Neural progenitor cell (in vitro differentiated cells): ENCODE results near the gene RHOJ. TPM values are rescaled to one million over a fixed set of nuclear protein-coding genes. Genes with fewer than 3 reads are reported as not detected.

Experiments used
- DNase-seq: peaks from one replicate; pipeline ENCODE4 v3.0.0-alpha.2; 2016; ENCODE audit warnings: low spot score
- H2AFZ ChIP-seq: fragments of 200-600 bp; sonication (generic); replicated peaks from 2 replicates; pipeline ENCODE4 v1.6.1; 2016; ENCODE audit warnings: antibody characterized with exemption
- H3F3A ChIP-seq: fragments of 200-600 bp; sonication (generic); 2 replicates; pipeline ENCODE4 v1.6.1; 2016; ENCODE audit warnings: antibody characterized with exemption, low read depth
- H3K27ac ChIP-seq: fragments of 200-600 bp; sonication (generic); 2 replicates; pipeline ENCODE4 v1.5.1; 2016; ENCODE audit warnings: mild to moderate bottlenecking
- H3K27me3 ChIP-seq: fragments of 200-600 bp; sonication (generic); 2 replicates; pipeline ENCODE4 v1.6.1; 2016; ENCODE audit warnings: mild to moderate bottlenecking, moderate library complexity
- H3K36me3 ChIP-seq: fragments of 200-600 bp; sonication (generic); 2 replicates; pipeline ENCODE4 v1.5.1; 2016
- H3K4me1 ChIP-seq: fragments of 200-600 bp; sonication (generic); 2 replicates; pipeline ENCODE4 v1.6.1; 2016; ENCODE audit warnings: mixed run types
- H3K4me2 ChIP-seq: fragments of 200-600 bp; sonication (generic); 2 replicates; pipeline ENCODE4 v1.6.1; 2016
- H3K4me3 ChIP-seq: fragments of 200-600 bp; sonication (generic); 2 replicates; pipeline ENCODE4 v1.5.1; 2016
- H3K79me2 ChIP-seq: fragments of 200-600 bp; sonication (generic); 2 replicates; pipeline ENCODE4 v1.6.1; 2016; ENCODE audit warnings: low read depth
- H3K9ac ChIP-seq: fragments of 200-600 bp; sonication (generic); 2 replicates; pipeline ENCODE4 v1.6.1; 2016
- H3K9me3 ChIP-seq: fragments of 200-600 bp; sonication (generic); 2 replicates; pipeline ENCODE4 v1.5.1; 2016; ENCODE audit warnings: low read depth
- H4K20me1 ChIP-seq: fragments of 200-600 bp; sonication (generic); 2 replicates; pipeline ENCODE4 v1.6.1; 2016; ENCODE audit warnings: low read depth
- H3K27ac Mint-ChIP-seq: 3 replicates; pipeline ENCODE4 v1.8.0; 2021; ENCODE audit warnings: mixed read lengths
- H3K27me3 Mint-ChIP-seq: 2 replicates; pipeline ENCODE4 v1.8.0; 2022; ENCODE audit warnings: low read depth, mild to moderate bottlenecking, inconsistent platforms, moderate library complexity, mixed read lengths; ENCODE audit not compliant: insufficient read depth
- H3K36me3 Mint-ChIP-seq: 3 replicates; pipeline ENCODE4 v1.8.0; 2021; ENCODE audit warnings: mixed read lengths
- H3K4me1 Mint-ChIP-seq: 3 replicates; pipeline ENCODE4 v1.8.0; 2021; ENCODE audit warnings: mixed read lengths
- H3K4me3 Mint-ChIP-seq: 3 replicates; pipeline ENCODE4 v1.8.0; 2021; ENCODE audit warnings: mild to moderate bottlenecking, moderate library complexity, mixed read lengths
- H3K9me3 Mint-ChIP-seq: 3 replicates; pipeline ENCODE4 v1.8.0; 2020; ENCODE audit warnings: mixed read lengths
- EZH2 ChIP-seq: fragments of 200-600 bp; sonication (generic); IDR thresholded peaks from 2 replicates; pipeline ENCODE4 v1.6.1; 2017; ENCODE audit warnings: antibody characterized with exemption, mild to moderate bottlenecking, moderate library complexity
- EZH2phosphoT487 ChIP-seq: fragments of 200-600 bp; sonication (generic); IDR thresholded peaks from 2 replicates; pipeline ENCODE4 v1.6.1; 2017; ENCODE audit warnings: antibody characterized with exemption
- total RNA-seq: library from RNA; depleted of rRNA; stranded (reverse); fragments of >200 nt; gene quantifications from 2 replicates; pipeline ENCODE4 v1.2.3, GENCODE V29; 2015; ENCODE audit warnings: low replicate concordance
- TF ChIP-seq, protein P1 (sequence below): fragments of 200-600 bp; sonication (generic); IDR thresholded peaks from 2 replicates; pipeline ENCODE4 v1.5.1; 2017; ENCODE audit warnings: antibody characterized with exemption, mild to moderate bottlenecking

Gene RHOJ
- total RNA-seq, 1 donor from 2014 or later, result not detected

GRCh38 chr14:63249092-63249491, 44.8 kb downstream of the RHOJ start:
- Histone ChIP-seq H3F3A (no peaks in the 10 kb centered on the region), H3K4me3 (no peak overlapping the region), H3K27me3 (no peaks in the 10 kb centered on the region), H4K20me1 (no peaks in the 10 kb centered on the region), H3K79me2 (no peaks in the 10 kb centered on the region), H3K27ac (no peak overlapping the region), H3K9ac (no peak overlapping the region), H3K4me2 (no peak overlapping the region), H3K36me3 (no peaks in the 10 kb centered on the region), H3K9me3 (no peaks in the 10 kb centered on the region), H2AFZ (no peak overlapping the region), H3K4me1 (no peaks in the 10 kb centered on the region)
- Mint-ChIP-seq H3K9me3 (peaks cover 2% of the 10 kb centered on the region), H3K4me3 (no peak overlapping the region), H3K27me3 (no peaks in the 10 kb centered on the region), H3K4me1 (peaks cover 9% of the 10 kb centered on the region), H3K36me3 (peaks cover 5% of the 10 kb centered on the region), H3K27ac (no peak overlapping the region)
- DNase-seq, result no peak
- TF ChIP-seq EZH2 (no peak), EZH2phosphoT487 (no peak)
- TF ChIP-seq, protein P1, sequence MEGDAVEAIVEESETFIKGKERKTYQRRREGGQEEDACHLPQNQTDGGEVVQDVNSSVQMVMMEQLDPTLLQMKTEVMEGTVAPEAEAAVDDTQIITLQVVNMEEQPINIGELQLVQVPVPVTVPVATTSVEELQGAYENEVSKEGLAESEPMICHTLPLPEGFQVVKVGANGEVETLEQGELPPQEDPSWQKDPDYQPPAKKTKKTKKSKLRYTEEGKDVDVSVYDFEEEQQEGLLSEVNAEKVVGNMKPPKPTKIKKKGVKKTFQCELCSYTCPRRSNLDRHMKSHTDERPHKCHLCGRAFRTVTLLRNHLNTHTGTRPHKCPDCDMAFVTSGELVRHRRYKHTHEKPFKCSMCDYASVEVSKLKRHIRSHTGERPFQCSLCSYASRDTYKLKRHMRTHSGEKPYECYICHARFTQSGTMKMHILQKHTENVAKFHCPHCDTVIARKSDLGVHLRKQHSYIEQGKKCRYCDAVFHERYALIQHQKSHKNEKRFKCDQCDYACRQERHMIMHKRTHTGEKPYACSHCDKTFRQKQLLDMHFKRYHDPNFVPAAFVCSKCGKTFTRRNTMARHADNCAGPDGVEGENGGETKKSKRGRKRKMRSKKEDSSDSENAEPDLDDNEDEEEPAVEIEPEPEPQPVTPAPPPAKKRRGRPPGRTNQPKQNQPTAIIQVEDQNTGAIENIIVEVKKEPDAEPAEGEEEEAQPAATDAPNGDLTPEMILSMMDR, result no peak

DNA sequence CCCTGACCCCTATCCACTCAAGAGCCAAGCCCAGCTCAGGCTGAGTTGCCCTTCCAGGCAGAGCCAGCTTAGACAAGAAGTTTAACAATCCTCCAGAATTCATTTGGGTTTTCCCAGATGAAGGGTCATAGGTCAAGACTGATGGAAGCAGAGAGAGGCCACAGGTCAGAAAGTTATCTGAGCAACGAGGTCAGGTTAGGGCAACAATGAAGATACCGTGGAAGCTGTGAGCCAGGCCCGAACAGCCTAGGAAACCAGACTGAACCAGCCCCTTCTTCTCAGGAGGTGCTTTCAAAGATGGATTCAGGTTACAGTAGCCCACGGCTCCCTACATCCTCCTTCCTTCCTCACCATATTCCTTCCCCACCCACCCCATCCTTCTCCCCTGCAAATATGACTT, 53.1 kb downstream of the RHOJ start:
- TF ChIP-seq EZH2, result no peak
- no peak for TF ChIP-seq EZH2phosphoT487
- TF ChIP-seq, protein P1, result no peak
- Histone ChIP-seq H3K9ac (no peak overlapping the region), H3K4me3 (no peak overlapping the region), H3K4me2 (no peak overlapping the region), H2AFZ (no peak overlapping the region), H3K27me3 (no peaks in the 10 kb centered on the region), H3K9me3 (no peaks in the 10 kb centered on the region), H3K4me1 (no peaks in the 10 kb centered on the region), H3K79me2 (no peaks in the 10 kb centered on the region), H4K20me1 (no peaks in the 10 kb centered on the region), H3K36me3 (no peaks in the 10 kb centered on the region), H3K27ac (no peak overlapping the region), H3F3A (no peaks in the 10 kb centered on the region)
- no peaks in the 10 kb centered on the region for H3K36me3 Mint-ChIP-seq
- DNase-seq, result peak; percentile 23
- H3K4me1 Mint-ChIP-seq, result peaks cover 7% of the 10 kb centered on the region
- peaks cover 6% of the 10 kb centered on the region for H3K27me3 Mint-ChIP-seq
- no peaks in the 10 kb centered on the region for H3K9me3 Mint-ChIP-seq
- H3K4me3 Mint-ChIP-seq, result no peak overlapping the region
- no peak overlapping the region for H3K27ac Mint-ChIP-seq

DNA sequence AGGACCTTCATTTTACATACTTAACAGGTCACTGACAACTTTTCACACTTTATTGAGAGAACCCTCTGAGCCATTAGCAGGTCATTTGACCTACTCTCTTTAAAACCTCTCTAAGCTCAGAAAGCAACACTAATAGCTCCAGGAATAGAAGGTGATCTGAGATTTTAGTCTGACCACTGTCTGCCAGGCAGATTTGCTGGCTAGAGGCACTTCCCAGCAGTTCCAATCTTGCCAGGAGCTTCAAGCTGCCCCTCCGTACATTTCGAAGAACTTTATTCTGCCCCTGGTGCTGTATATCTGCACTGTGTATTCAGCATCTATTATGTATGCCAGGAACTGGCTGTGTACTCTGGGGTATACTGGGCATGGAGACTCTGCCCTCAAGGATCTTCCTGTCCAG, 58.2 kb downstream of the RHOJ start:
- DNase-seq, result no peak
- Mint-ChIP-seq H3K27ac (no peak overlapping the region), H3K4me3 (no peak overlapping the region), H3K9me3 (peaks cover 4% of the 10 kb centered on the region), H3K27me3 (peaks cover 3% of the 10 kb centered on the region), H3K36me3 (peaks cover 3% of the 10 kb centered on the region), H3K4me1 (peaks cover 3% of the 10 kb centered on the region)
- Histone ChIP-seq H2AFZ (no peak overlapping the region), H3K9me3 (no peaks in the 10 kb centered on the region), H3K9ac (no peak overlapping the region), H3K4me1 (no peaks in the 10 kb centered on the region), H4K20me1 (no peaks in the 10 kb centered on the region), H3K36me3 (no peaks in the 10 kb centered on the region), H3K27me3 (no peaks in the 10 kb centered on the region), H3K4me2 (no peak overlapping the region), H3K79me2 (no peaks in the 10 kb centered on the region), H3K4me3 (no peak overlapping the region), H3F3A (no peaks in the 10 kb centered on the region), H3K27ac (no peak overlapping the region)
- TF ChIP-seq EZH2phosphoT487, result no peak
- TF ChIP-seq EZH2, result no peak
- TF ChIP-seq, protein P1, result no peak
